CD4-positive, alpha-beta T cell treated with Interleukin-17A for 4 hours (primary cell): ENCODE measurements around the gene XKR3.
"Not testable (repeated sequence)": the region's sequence is repeated elsewhere in the genome, so short reads cannot be mapped to it uniquely, and the experiment has no call there.

Experiments used
- DNase-seq: peaks from one replicate; pipeline ENCODE4 v3.0.0-alpha.2; 2020; ENCODE audit warnings: mixed read lengths

The XKR3 gene

GRCh38 chr22:16803255-16803917 is 21.8 kb downstream of the XKR3 start:
- DNase-seq, result no peak

- no peak for DNase-seq
These were observed 23.6 kb downstream of the XKR3 start for GRCh38 chr22:16801571-16801970.

- DNase-seq, result no peak
These were observed 24.1 kb downstream of the XKR3 start for GRCh38 chr22:16801088-16801487.

GRCh38 chr22:16800358-16800757 is 24.9 kb downstream of the XKR3 start:
- DNase-seq, result no peak

GRCh38 chr22:16795504-16795903 is 29.7 kb downstream of the XKR3 start:
- not testable (repeated sequence) for DNase-seq

GRCh38 chr22:16793831-16794230 is 31.4 kb downstream of the XKR3 start:
- no peak for DNase-seq

- no peak for DNase-seq
These were observed 35.2 kb downstream of the XKR3 start for GRCh38 chr22:16789860-16790493.

- DNase-seq, result no peak
These were observed 41.3 kb downstream of the XKR3 start for GRCh38 chr22:16783930-16784354.

GRCh38 chr22:16783453-16783852 is 41.8 kb downstream of the XKR3 start:
- DNase-seq, result no peak

GRCh38 chr22:16781764-16782329 is 43.4 kb downstream of the XKR3 start:
- no peak for DNase-seq

- no peak for DNase-seq
These were observed 44.0 kb downstream of the XKR3 start for GRCh38 chr22:16781074-16781763.

GRCh38 chr22:16777284-16777924 is 47.8 kb downstream of the XKR3 start:
- no peak for DNase-seq

GRCh38 chr22:16776080-16776479 is 49.1 kb downstream of the XKR3 start:
- DNase-seq, result no peak

- no peak for DNase-seq
These were observed 50.2 kb downstream of the XKR3 start for GRCh38 chr22:16774911-16775500.

- DNase-seq, result not testable (repeated sequence)
These were observed 53.6 kb downstream of the XKR3 start for GRCh38 chr22:16771569-16771968.

GRCh38 chr22:16767927-16768326 is 57.3 kb downstream of the XKR3 start:
- DNase-seq, result not testable (repeated sequence)

- DNase-seq, result not testable (repeated sequence)
These were observed 63.0 kb downstream of the XKR3 start for GRCh38 chr22:16762224-16762623.

GRCh38 chr22:16760416-16760815 is 64.8 kb downstream of the XKR3 start:
- not testable (repeated sequence) for DNase-seq

GRCh38 chr22:16749282-16749681 is 75.9 kb downstream of the XKR3 start:
- not testable (repeated sequence) for DNase-seq

GRCh38 chr22:16748160-16748929 is 76.9 kb downstream of the XKR3 start:
- DNase-seq, result not testable (repeated sequence)

- not testable (repeated sequence) for DNase-seq
These were observed 77.7 kb downstream of the XKR3 start for GRCh38 chr22:16747266-16748159.
